Mucosa of descending colon (tissue), 3 donors: ENCODE data around the gene ACYP1. TPM values are rescaled to one million over a fixed set of nuclear protein-coding genes. Genes with fewer than 3 reads are reported as not detected.

Source experiments
- ATAC-seq: fragments of 200-7000 bp; cut with Tn5 transposase; one replicate; pipeline ENCODE4 v1.9.1; 2020; ENCODE audit warnings: mild to moderate bottlenecking, moderate library complexity
- DNase-seq, 3 donors: peaks; one replicate each; pipeline ENCODE4 v3.0.0-alpha.2; 2020
- H3K36me3 ChIP-seq: fragments of 200-600 bp; one replicate; pipeline ENCODE4 v1.8.0; 2021; ENCODE audit warnings: low read depth, mild to moderate bottlenecking
- H3K4me1 ChIP-seq: fragments of 200-600 bp; one replicate; pipeline ENCODE4 v1.8.0; 2021; ENCODE audit warnings: low read depth, mild to moderate bottlenecking
- H3K4me3 ChIP-seq: fragments of 200-600 bp; one replicate; pipeline ENCODE4 v1.8.0; 2021; ENCODE audit warnings: mild to moderate bottlenecking
- H3K9me3 ChIP-seq: fragments of 200-600 bp; one replicate; pipeline ENCODE4 v1.8.0; 2021; ENCODE audit warnings: mild to moderate bottlenecking
- CTCF ChIP-seq: fragments of 200-600 bp; IDR thresholded peaks from one replicate; pipeline ENCODE4 v1.8.0; 2022; ENCODE audit warnings: antibody characterized with exemption, mild to moderate bottlenecking
- intact Hi-C, 2 donors: fragments of 100-400 bp; cut with DNase I in 1 of 2; cut with micrococcal nuclease in 1 of 2; formaldehyde crosslinking; loops; one replicate each; pipeline versions ENCODE4 v1.11.0 to v1.11.1; 2022; cut with DNase I, micrococcal nuclease
- long read RNA-seq, 2 donors: library from polyadenylated mRNA; unstranded; transcript quantifications; one replicate each; pipeline ENCODE4 v2.0.0, GENCODE V29; 2019 to 2021
- total RNA-seq, 3 donors: library from RNA; stranded (reverse); fragmentation: NEBNext Ultra II Directional in 2 of 3; extraction: Animal tissue kit (Norgen Biotek cat#: 25700) in 2 of 3; gene quantifications; one replicate each; pipeline versions ENCODE4 v1.2.1 to v1.2.4, GENCODE V29; 2021 to 2023
- donor health status: DM: no; HTN: no; CAD: no; lungs with moderate emphysema.
- donor health status: DM: no; HTN: no; CAD: no.
- donor health status: DM: no; HTN: yes; CAD: no.

ACYP1 gene
- 10 to 100 TPM; 18.5 to 26.5 (median 20.3) TPM for total RNA-seq
- long read RNA-seq, donor 1, partial matches to known transcripts = 0 of 4 reads
- long read RNA-seq, donor 1, other reads (novel, unspliced or antisense) = 0 of 4 reads
- long read RNA-seq, donor 2, transcript ACYP1-201 (3 exons, 627 nt) = major isoform, 5 of 9 reads
- long read RNA-seq, donor 2, partial matches to known transcripts = 0 of 9 reads
- long read RNA-seq, donor 2, other reads (novel, unspliced or antisense) = 1 of 9 reads

GRCh38 chr14:75063491-75064204, at the start of gene ACYP1:
ACYP1 (minus strand) TSS chr14:75064024; CDS start chr14:75063553, 471 bp downstream.
- H3K9me3 ChIP-seq = no peaks in the 10 kb centered on the region
- no peak for TF ChIP-seq CTCF
- intact Hi-C loops = no loop called here
- ATAC-seq = peak; percentile 98
- no peaks in the 10 kb centered on the region for H3K36me3 ChIP-seq
- H3K4me1 ChIP-seq = peaks cover 21% of the 10 kb centered on the region
- peak; percentile 95 to 98 (median 96) for DNase-seq
- peak within 1 kb of the TSS; percentile 78 for H3K4me3 ChIP-seq

- Histone ChIP-seq H3K4me3 (no peak overlapping the region), H3K36me3 (peaks cover 12% of the 10 kb centered on the region), H3K9me3 (no peaks in the 10 kb centered on the region), H3K4me1 (no peaks in the 10 kb centered on the region)
- no peak for TF ChIP-seq CTCF
- DNase-seq = no peak
- intact Hi-C loops = no loop called here
- no peak for ATAC-seq
These were observed 46.1 kb upstream of the ACYP1 start for GRCh38 chr14:75109877-75110276.

GRCh38 chr14:75107186-75107585, 43.4 kb upstream of the ACYP1 start:
- ATAC-seq = no peak
- no peaks in the 10 kb centered on the region for H3K9me3 ChIP-seq
- intact Hi-C loops = no loop called here
- no peak for DNase-seq
- TF ChIP-seq CTCF = no peak
- no peak overlapping the region for H3K4me3 ChIP-seq
- no peaks in the 10 kb centered on the region for H3K4me1 ChIP-seq
- H3K36me3 ChIP-seq = peaks cover 6% of the 10 kb centered on the region

- TF ChIP-seq CTCF = no peak
- Histone ChIP-seq H3K9me3 (no peaks in the 10 kb centered on the region), H3K36me3 (no peaks in the 10 kb centered on the region), H3K4me1 (no peaks in the 10 kb centered on the region), H3K4me3 (no peak overlapping the region)
- no peak for ATAC-seq
- DNase-seq = no peak
- intact Hi-C loops = no loop called here
These were observed 37.7 kb upstream of the ACYP1 start for GRCh38 chr14:75101491-75101890.

GRCh38 chr14:75098682-75099081, 34.9 kb upstream of the ACYP1 start:
- DNase-seq (no peak), ATAC-seq (no peak)
- intact Hi-C loops = no loop called here
- Histone ChIP-seq H3K9me3 (no peaks in the 10 kb centered on the region), H3K4me1 (no peaks in the 10 kb centered on the region), H3K4me3 (no peak overlapping the region), H3K36me3 (no peaks in the 10 kb centered on the region)
- TF ChIP-seq CTCF = no peak
